ENCODE data around the gene ETFA.
"Not testable (repeated sequence)": the region's sequence is repeated elsewhere in the genome, so short reads cannot be mapped to it uniquely, and the experiment has no call there.

ETFA gene

GRCh38 chr15:76296849-76297248 is 14.4 kb downstream of the ETFA start:
- 89 to 100% methylated on average over 1 of the region's 1 CpG for WGBS, 2 experiments (ENCODE audit: insufficient coverage in 2 of 2)
- no peak overlapping the region for H3K4me3 ChIP-seq (ENCODE audit: extremely low read depth, insufficient read depth, low read length, poor library complexity, severe bottlenecking)
- no peaks in the 10 kb centered on the region for H3K9me3 ChIP-seq (ENCODE audit: control insufficient read depth, low read length)
- H3K27ac ChIP-seq (ENCODE audit: low read depth, low read length, severe bottlenecking): no peak overlapping the region
- H3K4me1 ChIP-seq (ENCODE audit: control insufficient read depth, insufficient read depth, low read length, poor library complexity, severe bottlenecking): no peaks in the 10 kb centered on the region
- H3K36me3 ChIP-seq (ENCODE audit: control insufficient read depth, insufficient read depth, low read length): no peaks in the 10 kb centered on the region

- H3K36me3 ChIP-seq (ENCODE audit: control insufficient read depth, insufficient read depth, low read length): peaks cover 10% of the 10 kb centered on the region
- H3K4me1 ChIP-seq (ENCODE audit: control insufficient read depth, insufficient read depth, low read length, poor library complexity, severe bottlenecking); H3K27ac ChIP-seq (ENCODE audit: low read depth, low read length, severe bottlenecking); H3K4me3 ChIP-seq (ENCODE audit: extremely low read depth, insufficient read depth, low read length, poor library complexity, severe bottlenecking); H3K9me3 ChIP-seq (ENCODE audit: control insufficient read depth, low read length): not testable (repeated sequence)
- WGBS, 2 experiments (ENCODE audit: insufficient coverage in 2 of 2): 67 to 92% methylated on average over 1 of the region's 1 CpG
These were observed 16.8 kb downstream of the ETFA start for GRCh38 chr15:76294463-76294862.

- Histone ChIP-seq H3K4me1 (ENCODE audit: control insufficient read depth, insufficient read depth, low read length, poor library complexity, severe bottlenecking) (no peaks in the 10 kb centered on the region), H3K9me3 (ENCODE audit: control insufficient read depth, low read length) (no peaks in the 10 kb centered on the region), H3K4me3 (ENCODE audit: extremely low read depth, insufficient read depth, low read length, poor library complexity, severe bottlenecking) (no peak overlapping the region), H3K27ac (ENCODE audit: low read depth, low read length, severe bottlenecking) (no peak overlapping the region), H3K36me3 (ENCODE audit: control insufficient read depth, insufficient read depth, low read length) (peaks cover 10% of the 10 kb centered on the region)
- no CpG with 5 or more reads among the region's 1 CpG for WGBS, 2 experiments (ENCODE audit: insufficient coverage in 2 of 2)
These were observed 17.9 kb downstream of the ETFA start for GRCh38 chr15:76293361-76293760.

DNA sequence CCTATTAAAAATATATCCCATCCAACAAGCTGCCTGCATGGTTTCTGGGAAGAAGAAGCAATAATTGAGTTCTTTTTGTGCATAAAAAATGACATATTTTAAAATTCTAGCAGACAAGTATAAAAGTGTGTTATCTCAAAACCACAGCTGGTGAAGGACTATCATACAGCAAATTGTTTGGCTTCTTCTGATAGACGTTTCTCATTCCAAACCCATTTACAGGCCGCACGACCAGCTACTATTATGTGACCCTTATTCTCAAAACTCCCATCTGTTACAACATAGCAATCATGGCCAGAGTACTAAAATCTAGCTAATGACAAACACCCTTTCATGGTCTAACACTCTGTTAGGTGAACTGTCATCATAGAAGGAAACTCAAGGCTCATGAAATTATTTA is 21.7 kb downstream of the ETFA start:
- Histone ChIP-seq H3K9me3 (ENCODE audit: control insufficient read depth, low read length) (no peaks in the 10 kb centered on the region), H3K36me3 (ENCODE audit: control insufficient read depth, insufficient read depth, low read length) (peaks cover 38% of the 10 kb centered on the region), H3K27ac (ENCODE audit: low read depth, low read length, severe bottlenecking) (no peak overlapping the region), H3K4me3 (ENCODE audit: extremely low read depth, insufficient read depth, low read length, poor library complexity, severe bottlenecking) (no peak overlapping the region), H3K4me1 (ENCODE audit: control insufficient read depth, insufficient read depth, low read length, poor library complexity, severe bottlenecking) (no peaks in the 10 kb centered on the region)
- 91 to 100% methylated on average over 3 of the region's 3 CpGs for WGBS, 2 experiments (ENCODE audit: insufficient coverage in 2 of 2)

- no peaks in the 10 kb centered on the region for H3K9me3 ChIP-seq (ENCODE audit: control insufficient read depth, low read length)
- no peak overlapping the region for H3K4me3 ChIP-seq (ENCODE audit: extremely low read depth, insufficient read depth, low read length, poor library complexity, severe bottlenecking)
- H3K4me1 ChIP-seq (ENCODE audit: control insufficient read depth, insufficient read depth, low read length, poor library complexity, severe bottlenecking): no peaks in the 10 kb centered on the region
- H3K27ac ChIP-seq (ENCODE audit: low read depth, low read length, severe bottlenecking): no peak overlapping the region
- H3K36me3 ChIP-seq (ENCODE audit: control insufficient read depth, insufficient read depth, low read length): peaks cover 64% of the 10 kb centered on the region
- WGBS, 2 experiments (ENCODE audit: insufficient coverage in 2 of 2): 100% methylated on average over 2 of the region's 4 CpGs
These were observed 24.9 kb downstream of the ETFA start for GRCh38 chr15:76286271-76286879.

DNA sequence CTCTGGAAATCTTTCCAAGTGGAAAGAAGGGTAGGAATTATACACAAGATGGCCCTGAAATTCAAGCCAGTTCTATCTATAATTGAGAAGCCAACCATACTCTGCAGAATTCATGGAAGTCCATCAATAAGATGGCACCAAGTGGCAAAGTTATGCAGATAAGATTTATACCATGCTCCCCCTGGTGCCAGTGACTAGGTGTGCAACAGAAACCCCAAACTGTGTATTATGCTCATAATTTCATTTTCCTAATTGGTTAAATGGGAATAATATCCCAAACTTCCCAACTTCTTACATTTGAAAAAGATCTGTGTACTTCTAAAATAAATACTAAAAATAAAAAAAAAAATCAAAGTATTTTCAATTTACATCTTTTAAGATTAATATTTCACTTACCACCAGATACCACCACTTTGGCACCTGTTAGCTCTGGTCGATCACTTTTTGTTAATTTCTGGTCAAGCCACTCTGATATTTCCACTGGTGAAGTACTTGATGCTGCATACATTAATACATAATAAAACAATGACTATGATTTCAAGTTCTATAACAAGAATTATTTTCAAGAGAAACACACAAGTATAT is 25.9 kb downstream of the ETFA start:
- H3K9me3 ChIP-seq (ENCODE audit: control insufficient read depth, low read length): no peaks in the 10 kb centered on the region
- no peak overlapping the region for H3K4me3 ChIP-seq (ENCODE audit: extremely low read depth, insufficient read depth, low read length, poor library complexity, severe bottlenecking)
- H3K4me1 ChIP-seq (ENCODE audit: control insufficient read depth, insufficient read depth, low read length, poor library complexity, severe bottlenecking): no peaks in the 10 kb centered on the region
- H3K36me3 ChIP-seq (ENCODE audit: control insufficient read depth, insufficient read depth, low read length): peaks cover 65% of the 10 kb centered on the region
- H3K27ac ChIP-seq (ENCODE audit: low read depth, low read length, severe bottlenecking): no peak overlapping the region
- 100% methylated on average over 1 of the region's 1 CpG; no CpG with 5 or more reads in 1 of the 2 experiments for WGBS, 2 experiments (ENCODE audit: insufficient coverage in 2 of 2)

GRCh38 chr15:76282465-76282864 is 28.8 kb downstream of the ETFA start:
- WGBS, 2 experiments (ENCODE audit: insufficient coverage in 2 of 2): no CpG with 5 or more reads among the region's 3 CpGs
- Histone ChIP-seq H3K36me3 (ENCODE audit: control insufficient read depth, insufficient read depth, low read length) (peaks cover 87% of the 10 kb centered on the region), H3K27ac (ENCODE audit: low read depth, low read length, severe bottlenecking) (no peak overlapping the region), H3K9me3 (ENCODE audit: control insufficient read depth, low read length) (no peaks in the 10 kb centered on the region), H3K4me3 (ENCODE audit: extremely low read depth, insufficient read depth, low read length, poor library complexity, severe bottlenecking) (no peak overlapping the region), H3K4me1 (ENCODE audit: control insufficient read depth, insufficient read depth, low read length, poor library complexity, severe bottlenecking) (no peaks in the 10 kb centered on the region)

- H3K36me3 ChIP-seq (ENCODE audit: control insufficient read depth, insufficient read depth, low read length): peaks cover 73% of the 10 kb centered on the region
- H3K9me3 ChIP-seq (ENCODE audit: control insufficient read depth, low read length): no peaks in the 10 kb centered on the region
- WGBS, 2 experiments (ENCODE audit: insufficient coverage in 2 of 2): no CpG with 5 or more reads among the region's 1 CpG
- no peaks in the 10 kb centered on the region for H3K4me1 ChIP-seq (ENCODE audit: control insufficient read depth, insufficient read depth, low read length, poor library complexity, severe bottlenecking)
- H3K4me3 ChIP-seq (ENCODE audit: extremely low read depth, insufficient read depth, low read length, poor library complexity, severe bottlenecking): no peak overlapping the region
- H3K27ac ChIP-seq (ENCODE audit: low read depth, low read length, severe bottlenecking): no peak overlapping the region
These were observed 32.6 kb downstream of the ETFA start for GRCh38 chr15:76278651-76279050.

GRCh38 chr15:76274821-76275220 is 36.4 kb downstream of the ETFA start:
- H3K27ac ChIP-seq (ENCODE audit: low read depth, low read length, severe bottlenecking): no peak overlapping the region
- 47 to 89% methylated on average over 1 of the region's 1 CpG for WGBS, 2 experiments (ENCODE audit: insufficient coverage in 2 of 2)
- peaks cover 57% of the 10 kb centered on the region for H3K36me3 ChIP-seq (ENCODE audit: control insufficient read depth, insufficient read depth, low read length)
- H3K4me3 ChIP-seq (ENCODE audit: extremely low read depth, insufficient read depth, low read length, poor library complexity, severe bottlenecking): no peak overlapping the region
- no peaks in the 10 kb centered on the region for H3K9me3 ChIP-seq (ENCODE audit: control insufficient read depth, low read length)
- no peaks in the 10 kb centered on the region for H3K4me1 ChIP-seq (ENCODE audit: control insufficient read depth, insufficient read depth, low read length, poor library complexity, severe bottlenecking)

DNA sequence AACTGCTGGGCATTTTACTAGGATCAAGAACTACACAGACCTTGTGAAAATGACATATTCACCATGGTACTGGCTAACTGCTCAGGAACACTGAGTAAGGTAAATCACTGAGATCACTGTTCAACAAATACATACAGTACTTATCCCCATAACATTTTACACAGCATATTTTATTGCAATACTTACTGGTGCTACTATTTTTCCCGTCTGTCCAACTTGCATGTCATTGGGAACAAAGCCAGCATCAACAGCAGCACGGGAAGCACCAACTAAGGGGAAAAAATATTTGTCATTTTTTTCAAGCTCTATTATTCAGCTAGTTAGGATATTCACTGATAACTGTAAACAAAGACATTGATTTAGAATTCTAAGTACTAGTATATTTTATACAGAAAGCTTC is 37.0 kb downstream of the ETFA start:
- WGBS, 2 experiments (ENCODE audit: insufficient coverage in 2 of 2): 83 to 100% methylated on average over 1 of the region's 2 CpGs

DNA sequence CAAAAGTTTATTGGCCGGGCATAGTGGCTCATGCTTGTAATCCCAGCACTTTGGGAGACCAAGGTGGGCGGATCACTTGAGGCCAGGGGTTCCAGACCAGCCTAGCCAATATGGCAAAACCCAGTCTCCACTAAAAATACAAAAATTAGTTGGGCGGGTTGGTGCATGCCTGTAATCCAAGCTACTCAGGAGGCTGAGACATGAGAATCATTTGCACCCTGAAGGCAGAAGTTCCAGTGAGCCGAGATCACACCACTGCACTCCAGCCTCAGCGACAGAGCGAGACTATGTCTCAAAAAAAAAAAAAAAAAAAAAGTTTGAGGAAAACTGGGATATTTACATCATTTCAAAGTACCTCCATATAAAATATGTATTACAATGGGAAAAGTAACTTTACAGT is 40.4 kb downstream of the ETFA start:
- Histone ChIP-seq H3K9me3 (ENCODE audit: control insufficient read depth, low read length) (peaks cover 28% of the 10 kb centered on the region), H3K27ac (ENCODE audit: low read depth, low read length, severe bottlenecking) (no peak overlapping the region), H3K36me3 (ENCODE audit: control insufficient read depth, insufficient read depth, low read length) (peaks cover 66% of the 10 kb centered on the region), H3K4me1 (ENCODE audit: control insufficient read depth, insufficient read depth, low read length, poor library complexity, severe bottlenecking) (no peaks in the 10 kb centered on the region), H3K4me3 (ENCODE audit: extremely low read depth, insufficient read depth, low read length, poor library complexity, severe bottlenecking) (no peak overlapping the region)
- 83 to 90% methylated on average over 2 to 3 of the region's 6 CpGs for WGBS, 2 experiments (ENCODE audit: insufficient coverage in 2 of 2)

More for the DNA sequence above, 37.0 kb downstream of the ETFA start:
- no peak overlapping the region for H3K4me3 ChIP-seq (ENCODE audit: extremely low read depth, insufficient read depth, low read length, poor library complexity, severe bottlenecking)
- H3K4me1 ChIP-seq (ENCODE audit: control insufficient read depth, insufficient read depth, low read length, poor library complexity, severe bottlenecking): no peaks in the 10 kb centered on the region
- no peak overlapping the region for H3K27ac ChIP-seq (ENCODE audit: low read depth, low read length, severe bottlenecking)
- peaks cover 57% of the 10 kb centered on the region for H3K36me3 ChIP-seq (ENCODE audit: control insufficient read depth, insufficient read depth, low read length)
- H3K9me3 ChIP-seq (ENCODE audit: control insufficient read depth, low read length): peaks cover 4% of the 10 kb centered on the region
